OCI-LY3 (cell line): ENCODE measurements around the gene PARS2.

Experiments used
- H2AFZ ChIP-seq: fragments of 200-600, 300-600 bp; shearing (Covaris generic); 2 replicates; pipeline ENCODE4 v1.6.0; 2014; ENCODE audit warnings: antibody characterized with exemption, low read depth, low read length
- H3K27ac ChIP-seq: fragments of 200-600, 300-600 bp; sonication (generic); 2 replicates; pipeline ENCODE4 v1.5.1; 2014; ENCODE audit warnings: mild to moderate bottlenecking, low read length, moderate library complexity, mixed read lengths
- H3K27me3 ChIP-seq: fragments of 200-600, 300-600 bp; sonication (generic); 2 replicates; pipeline ENCODE4 v1.6.1; 2014; ENCODE audit warnings: low read depth, low read length, mixed read lengths
- H3K36me3 ChIP-seq: fragments of 200-600, 300-600 bp; sonication (generic); replicated peaks from 2 replicates; pipeline ENCODE3; 2014; ENCODE audit warnings: low read depth, low read length, mixed read lengths
- H3K4me1 ChIP-seq: fragments of 300-600, 200-600 bp; sonication (generic); 2 replicates; pipeline ENCODE4 v1.6.1; 2014; ENCODE audit warnings: low read length, mixed read lengths
- H3K4me2 ChIP-seq: fragments of 200-600, 300-600 bp; sonication (generic); 2 replicates; pipeline ENCODE4 v1.6.1; 2014; ENCODE audit warnings: low read length, mixed read lengths
- H3K4me3 ChIP-seq: fragments of 300-600, 200-600 bp; sonication (generic); 2 replicates; pipeline ENCODE4 v1.5.1; 2014; ENCODE audit warnings: antibody characterized with exemption, mild to moderate bottlenecking, low read length, moderate library complexity
- H3K79me2 ChIP-seq: fragments of 300-600, 200-600 bp; shearing (Covaris generic); 2 replicates; pipeline ENCODE4 v1.6.1; 2014; ENCODE audit warnings: mild to moderate bottlenecking, low read length, mixed read lengths
- H3K9ac ChIP-seq: fragments of 300-600, 200-600 bp; shearing (Covaris generic); 2 replicates; pipeline ENCODE4 v1.6.0; 2014; ENCODE audit warnings: mild to moderate bottlenecking, low read length, moderate library complexity
- H3K9me3 ChIP-seq: fragments of 200-600, 300-600 bp; shearing (Covaris generic); 2 replicates; pipeline ENCODE4 v1.6.1; 2014; ENCODE audit warnings: low read length, mixed read lengths; ENCODE audit not compliant: insufficient read depth
- H4K20me1 ChIP-seq: fragments of 200-600, 300-600 bp; sonication (generic); 2 replicates; pipeline ENCODE4 v1.6.1; 2016; ENCODE audit warnings: low read length, mixed read lengths; ENCODE audit not compliant: insufficient read depth
- CTCF ChIP-seq: fragments of 200-600, 300-600 bp; sonication (generic); IDR thresholded peaks from 2 replicates; pipeline ENCODE4 v1.5.1; 2014; ENCODE audit warnings: antibody characterized with exemption, low read length, low read depth
- EZH2phosphoT487 ChIP-seq: fragments of 200-600 bp; shearing (Covaris generic); IDR thresholded peaks from 2 replicates; pipeline ENCODE4 v1.6.1; 2018; ENCODE audit warnings: antibody characterized with exemption, mixed run types, low read depth

PARS2 gene

GRCh38 chr1:54768093-54768492 is 3.8 kb upstream of the PARS2 start:
- H4K20me1 ChIP-seq, result no peaks in the 10 kb centered on the region
- H3K4me1 ChIP-seq, result peaks cover 20% of the 10 kb centered on the region
- H3K79me2 ChIP-seq, result peaks cover 10% of the 10 kb centered on the region
- no peak overlapping the region for H2AFZ ChIP-seq
- no peaks in the 10 kb centered on the region for H3K27me3 ChIP-seq
- H3K4me2 ChIP-seq, result no peak overlapping the region
- H3K27ac ChIP-seq, result no peak overlapping the region
- no peak for TF ChIP-seq EZH2phosphoT487
- TF ChIP-seq CTCF, result peak; percentile 17; the same call in 1 of the 2 replicates
- H3K36me3 ChIP-seq, result no peaks in the 10 kb centered on the region
- no peak overlapping the region for H3K4me3 ChIP-seq
- no peak overlapping the region for H3K9ac ChIP-seq
- H3K9me3 ChIP-seq, result no peaks in the 10 kb centered on the region

- H3K4me3 ChIP-seq, result no peak overlapping the region
- H3K36me3 ChIP-seq, result no peaks in the 10 kb centered on the region
- peaks cover 20% of the 10 kb centered on the region for H3K4me1 ChIP-seq
- H3K27ac ChIP-seq, result no peak overlapping the region
- H3K9me3 ChIP-seq, result no peaks in the 10 kb centered on the region
- TF ChIP-seq CTCF (no peak), EZH2phosphoT487 (no peak)
- H3K79me2 ChIP-seq, result peaks cover 13% of the 10 kb centered on the region
- H3K9ac ChIP-seq, result no peak overlapping the region
- H3K4me2 ChIP-seq, result no peak overlapping the region
- no peaks in the 10 kb centered on the region for H4K20me1 ChIP-seq
- no peak overlapping the region; the same call in 1 of the 2 replicates for H2AFZ ChIP-seq
- H3K27me3 ChIP-seq, result no peaks in the 10 kb centered on the region
These were observed 3.2 kb upstream of the PARS2 start for GRCh38 chr1:54767526-54767925.

- H3K27ac ChIP-seq, result no peak overlapping the region
- H3K27me3 ChIP-seq, result no peaks in the 10 kb centered on the region
- H4K20me1 ChIP-seq, result no peaks in the 10 kb centered on the region
- H3K9me3 ChIP-seq, result no peaks in the 10 kb centered on the region
- no peak overlapping the region; the same call in 1 of the 2 replicates for H2AFZ ChIP-seq
- no peak for TF ChIP-seq CTCF
- no peak for TF ChIP-seq EZH2phosphoT487
- H3K79me2 ChIP-seq, result peaks cover 13% of the 10 kb centered on the region
- H3K4me1 ChIP-seq, result peaks cover 20% of the 10 kb centered on the region
- H3K9ac ChIP-seq, result no peak overlapping the region
- no peak overlapping the region for H3K4me3 ChIP-seq
- H3K36me3 ChIP-seq, result no peaks in the 10 kb centered on the region
- no peak overlapping the region for H3K4me2 ChIP-seq
These were observed 2.4 kb upstream of the PARS2 start for GRCh38 chr1:54766726-54767125.

- H2AFZ ChIP-seq, result peak overlapping the region; percentile 86
- peak overlapping the region; percentile 53 for H3K9ac ChIP-seq
- peaks cover 20% of the 10 kb centered on the region for H3K4me1 ChIP-seq
- peak overlapping the region; percentile 71 for H3K4me2 ChIP-seq
- TF ChIP-seq EZH2phosphoT487 (no peak), CTCF (no peak)
- H3K27ac ChIP-seq, result peak overlapping the region; percentile 40; the same call in 1 of the 2 replicates
- no peaks in the 10 kb centered on the region for H4K20me1 ChIP-seq
- no peaks in the 10 kb centered on the region for H3K36me3 ChIP-seq
- no peaks in the 10 kb centered on the region for H3K9me3 ChIP-seq
- H3K79me2 ChIP-seq, result peaks cover 13% of the 10 kb centered on the region
- no peaks in the 10 kb centered on the region for H3K27me3 ChIP-seq
- H3K4me3 ChIP-seq, result peak overlapping the region; percentile 85
These were observed 719 bp upstream of the PARS2 start for GRCh38 chr1:54764922-54765561.
